SJCRH30 (cell line): ENCODE results near the gene HLA-DMB. TPM values are rescaled to one million over a fixed set of nuclear protein-coding genes. Genes with fewer than 3 reads are reported as not detected.

Experiments used
- total RNA-seq: library from RNA; depleted of rRNA; stranded (reverse); fragments of >200 nt; shearing (Covaris generic); gene quantifications from 2 replicates; pipeline ENCODE4 v1.2.3, GENCODE V29; 2014; rRNA removed

HLA-DMB gene
- total RNA-seq, 1 experiment from 2014 or later, result not detected

Other genes with a start within 250 kb of the HLA-DMB start
- gene HLA-DQA2, start 199.6 kb downstream of the HLA-DMB start, total RNA-seq, result not detected in 2 replicates
- gene HLA-DQB2, start 177.5 kb downstream of the HLA-DMB start, total RNA-seq, result not detected in 2 replicates
- gene HLA-DOB, start 124.0 kb downstream of the HLA-DMB start, total RNA-seq, result 0.10 and 0.28 TPM in 2 replicates
- gene TAP2, start 102.3 kb downstream of the HLA-DMB start, total RNA-seq, result 17.1 and 17.4 TPM in 2 replicates
- gene PSMB8, start 97.0 kb downstream of the HLA-DMB start, total RNA-seq, result 0.18 and 0.33 TPM in 2 replicates
- gene TAP1, start 87.3 kb downstream of the HLA-DMB start, total RNA-seq, result 0.43 and 0.81 TPM in 2 replicates
- 0.18 TPM in 1 of 2 replicates, not detected in the other for gene PSMB9, start 86.8 kb downstream of the HLA-DMB start, total RNA-seq
- gene HLA-DMA, start 12.1 kb upstream of the HLA-DMB start, total RNA-seq, result 0.14 and 0.51 TPM in 2 replicates
- 178 and 199 TPM in 2 replicates for gene BRD2, start 27.6 kb upstream of the HLA-DMB start, total RNA-seq
- gene HLA-DOA, start 68.6 kb upstream of the HLA-DMB start, total RNA-seq, result 0.16 TPM in 1 of 2 replicates, not detected in the other
- gene HLA-DPA1, start 132.6 kb upstream of the HLA-DMB start, total RNA-seq, result not detected in 2 replicates
- gene HLA-DPB1, start 135.0 kb upstream of the HLA-DMB start, total RNA-seq, result not detected in 2 replicates